Neural cell (in vitro differentiated cells): Measurements from ENCODE around the gene SASH3.

Experiments used
- EP300 ChIP-seq: fragments of 450-650 bp; conservative IDR thresholded peaks from 2 replicates; pipeline ENCODE4 v1.6.1; 2014; ENCODE audit warnings: antibody characterized with exemption, mild to moderate bottlenecking, moderate library complexity; ENCODE audit not compliant: poor library complexity, severe bottlenecking
- EZH2 ChIP-seq: fragments of 200-600, 300-800 bp; shearing (Covaris generic), sonication (generic); IDR thresholded peaks from 2 replicates; pipeline ENCODE4 v1.6.1; 2014; ENCODE audit warnings: antibody characterized with exemption, low read length, borderline replicate concordance, mild to moderate bottlenecking; ENCODE audit not compliant: insufficient read depth, poor library complexity, severe bottlenecking
- MXI1 ChIP-seq: fragments of 450-650 bp; conservative IDR thresholded peaks from 2 replicates; pipeline ENCODE4 v1.6.1; 2014; ENCODE audit warnings: antibody characterized with exemption, mild to moderate bottlenecking; ENCODE audit not compliant: poor library complexity, severe bottlenecking
- POLR2AphosphoS5 ChIP-seq: IDR thresholded peaks from 2 replicates; pipeline ENCODE4 v1.6.1; 2012
- RAD21 ChIP-seq: fragments of 450-650 bp; conservative IDR thresholded peaks from 2 replicates; pipeline ENCODE4 v1.6.1; 2014; ENCODE audit warnings: antibody characterized with exemption, mild to moderate bottlenecking, moderate library complexity
- SMC3 ChIP-seq: fragments of 450-650 bp; conservative IDR thresholded peaks from 2 replicates; pipeline ENCODE4 v1.6.1; 2014; ENCODE audit warnings: antibody characterized with exemption, mild to moderate bottlenecking, moderate library complexity; ENCODE audit not compliant: poor library complexity
- TF ChIP-seq, protein P1 (sequence below): fragments of 450-650 bp; IDR thresholded peaks from 2 replicates; pipeline ENCODE4 v1.5.1; 2014; ENCODE audit warnings: antibody characterized with exemption, mild to moderate bottlenecking, moderate library complexity; ENCODE audit not compliant: poor library complexity, severe bottlenecking
- TF ChIP-seq, protein P2 (sequence below): IDR thresholded peaks from 2 replicates; pipeline ENCODE4 v1.6.1; 2012; ENCODE audit warnings: borderline replicate concordance

GRCh38 chrX:129780441-129781105, 824 bp downstream of the SASH3 start:
- no peak for TF ChIP-seq EZH2
- TF ChIP-seq, protein P1, sequence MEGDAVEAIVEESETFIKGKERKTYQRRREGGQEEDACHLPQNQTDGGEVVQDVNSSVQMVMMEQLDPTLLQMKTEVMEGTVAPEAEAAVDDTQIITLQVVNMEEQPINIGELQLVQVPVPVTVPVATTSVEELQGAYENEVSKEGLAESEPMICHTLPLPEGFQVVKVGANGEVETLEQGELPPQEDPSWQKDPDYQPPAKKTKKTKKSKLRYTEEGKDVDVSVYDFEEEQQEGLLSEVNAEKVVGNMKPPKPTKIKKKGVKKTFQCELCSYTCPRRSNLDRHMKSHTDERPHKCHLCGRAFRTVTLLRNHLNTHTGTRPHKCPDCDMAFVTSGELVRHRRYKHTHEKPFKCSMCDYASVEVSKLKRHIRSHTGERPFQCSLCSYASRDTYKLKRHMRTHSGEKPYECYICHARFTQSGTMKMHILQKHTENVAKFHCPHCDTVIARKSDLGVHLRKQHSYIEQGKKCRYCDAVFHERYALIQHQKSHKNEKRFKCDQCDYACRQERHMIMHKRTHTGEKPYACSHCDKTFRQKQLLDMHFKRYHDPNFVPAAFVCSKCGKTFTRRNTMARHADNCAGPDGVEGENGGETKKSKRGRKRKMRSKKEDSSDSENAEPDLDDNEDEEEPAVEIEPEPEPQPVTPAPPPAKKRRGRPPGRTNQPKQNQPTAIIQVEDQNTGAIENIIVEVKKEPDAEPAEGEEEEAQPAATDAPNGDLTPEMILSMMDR: no peak
- no peak for TF ChIP-seq POLR2AphosphoS5
- TF ChIP-seq SMC3: no peak
- TF ChIP-seq EP300: no peak
- TF ChIP-seq RAD21: no peak
- TF ChIP-seq, protein P2, sequence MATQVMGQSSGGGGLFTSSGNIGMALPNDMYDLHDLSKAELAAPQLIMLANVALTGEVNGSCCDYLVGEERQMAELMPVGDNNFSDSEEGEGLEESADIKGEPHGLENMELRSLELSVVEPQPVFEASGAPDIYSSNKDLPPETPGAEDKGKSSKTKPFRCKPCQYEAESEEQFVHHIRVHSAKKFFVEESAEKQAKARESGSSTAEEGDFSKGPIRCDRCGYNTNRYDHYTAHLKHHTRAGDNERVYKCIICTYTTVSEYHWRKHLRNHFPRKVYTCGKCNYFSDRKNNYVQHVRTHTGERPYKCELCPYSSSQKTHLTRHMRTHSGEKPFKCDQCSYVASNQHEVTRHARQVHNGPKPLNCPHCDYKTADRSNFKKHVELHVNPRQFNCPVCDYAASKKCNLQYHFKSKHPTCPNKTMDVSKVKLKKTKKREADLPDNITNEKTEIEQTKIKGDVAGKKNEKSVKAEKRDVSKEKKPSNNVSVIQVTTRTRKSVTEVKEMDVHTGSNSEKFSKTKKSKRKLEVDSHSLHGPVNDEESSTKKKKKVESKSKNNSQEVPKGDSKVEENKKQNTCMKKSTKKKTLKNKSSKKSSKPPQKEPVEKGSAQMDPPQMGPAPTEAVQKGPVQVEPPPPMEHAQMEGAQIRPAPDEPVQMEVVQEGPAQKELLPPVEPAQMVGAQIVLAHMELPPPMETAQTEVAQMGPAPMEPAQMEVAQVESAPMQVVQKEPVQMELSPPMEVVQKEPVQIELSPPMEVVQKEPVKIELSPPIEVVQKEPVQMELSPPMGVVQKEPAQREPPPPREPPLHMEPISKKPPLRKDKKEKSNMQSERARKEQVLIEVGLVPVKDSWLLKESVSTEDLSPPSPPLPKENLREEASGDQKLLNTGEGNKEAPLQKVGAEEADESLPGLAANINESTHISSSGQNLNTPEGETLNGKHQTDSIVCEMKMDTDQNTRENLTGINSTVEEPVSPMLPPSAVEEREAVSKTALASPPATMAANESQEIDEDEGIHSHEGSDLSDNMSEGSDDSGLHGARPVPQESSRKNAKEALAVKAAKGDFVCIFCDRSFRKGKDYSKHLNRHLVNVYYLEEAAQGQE: no peak
- no peak for TF ChIP-seq MXI1
